CD4-positive, alpha-beta T cell treated with Interleukin-4 for 1 hour (primary cell): Measurements from ENCODE around the gene SLC17A6.

Experiments
- DNase-seq, 2 donors: peaks; one replicate each; pipeline ENCODE4 v3.0.0-alpha.2; 2020 to 2022

SLC17A6 gene

DNA sequence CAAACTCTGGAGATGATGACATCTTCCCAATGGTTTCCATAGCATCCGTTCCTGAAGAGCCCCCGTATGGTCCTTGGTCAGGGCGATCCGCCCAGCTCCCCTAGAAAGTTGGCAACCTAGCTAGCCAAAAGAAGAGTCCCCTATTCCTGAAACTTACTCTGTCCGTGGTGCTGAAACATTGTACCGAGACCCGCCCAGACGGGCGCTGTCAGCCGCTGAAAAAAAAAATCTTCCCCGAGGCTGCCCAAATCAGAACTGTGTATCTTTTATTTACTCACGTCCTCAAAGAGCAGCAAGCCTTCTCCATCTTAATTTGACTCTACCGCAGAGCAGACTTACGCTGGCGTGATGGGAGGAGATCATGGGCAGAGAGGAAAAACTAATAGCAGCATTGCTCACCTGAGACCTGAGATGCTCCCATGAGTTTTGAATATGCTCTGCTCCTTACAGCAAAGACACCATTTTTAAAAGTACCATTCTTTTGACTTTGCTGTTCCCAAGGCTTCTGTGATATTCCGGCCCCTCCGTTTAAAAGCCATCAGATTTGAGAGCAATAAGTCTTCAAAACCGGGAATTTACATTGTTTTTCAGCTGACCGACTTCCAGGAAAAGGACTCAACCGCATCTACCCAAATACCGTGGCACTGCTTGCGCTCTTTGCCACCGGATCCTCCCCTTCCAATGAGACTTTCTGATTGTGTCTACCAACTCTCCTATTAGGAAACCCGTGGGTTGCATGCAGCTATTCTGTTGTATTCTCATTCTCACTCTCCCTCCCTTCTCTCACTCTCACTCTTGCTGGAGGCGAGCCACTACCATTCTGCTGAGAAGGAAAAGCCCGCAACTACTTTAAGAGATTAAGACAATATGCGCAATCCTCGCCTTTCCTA is at the start of gene SLC17A6:
Gene SLC17A6 (plus strand): TSS at position 786 of the 890 bp plus-strand sequence. CDS start 153 bp downstream, outside the sequence.
- no peak for DNase-seq

- no peak for DNase-seq
These were observed 35.8 kb upstream of the SLC17A6 start for GRCh38 chr11:22302368-22302767.

DNA sequence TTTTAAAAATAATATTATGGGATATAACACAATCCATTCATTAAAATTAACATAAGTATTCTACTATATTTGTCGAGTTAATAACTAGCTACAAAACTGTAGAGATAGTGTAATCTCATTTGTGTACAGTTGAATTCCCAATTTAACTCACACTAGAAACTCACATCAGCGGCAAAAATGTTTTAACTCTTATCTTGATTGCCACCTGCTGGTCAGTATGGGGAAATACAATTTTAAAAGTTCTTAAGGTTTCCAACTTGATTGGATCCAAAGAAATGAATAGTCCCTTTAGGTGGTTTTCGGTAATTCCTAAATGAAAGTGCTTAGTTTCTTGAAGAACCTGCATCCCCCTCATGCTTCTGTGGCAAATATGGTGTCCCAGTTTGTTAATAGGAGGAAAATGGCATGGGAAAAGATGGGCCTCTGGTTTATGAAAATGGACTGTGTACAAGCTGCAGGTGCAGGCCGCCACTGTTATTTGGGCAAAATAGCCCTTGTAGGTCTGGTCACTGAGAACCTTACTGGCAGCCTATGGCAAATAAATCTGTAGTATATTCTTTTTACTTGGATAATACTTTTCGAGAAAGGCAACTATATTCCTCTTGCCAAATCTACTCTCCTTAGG is 33.7 kb upstream of the SLC17A6 start:
- DNase-seq, result peak in 1 of 2 donors; percentile 10

- DNase-seq, result no peak
These were observed 20.5 kb upstream of the SLC17A6 start for GRCh38 chr11:22317656-22318055.

GRCh38 chr11:22331771-22332170 is 6.4 kb upstream of the SLC17A6 start:
- DNase-seq, result no peak

DNA sequence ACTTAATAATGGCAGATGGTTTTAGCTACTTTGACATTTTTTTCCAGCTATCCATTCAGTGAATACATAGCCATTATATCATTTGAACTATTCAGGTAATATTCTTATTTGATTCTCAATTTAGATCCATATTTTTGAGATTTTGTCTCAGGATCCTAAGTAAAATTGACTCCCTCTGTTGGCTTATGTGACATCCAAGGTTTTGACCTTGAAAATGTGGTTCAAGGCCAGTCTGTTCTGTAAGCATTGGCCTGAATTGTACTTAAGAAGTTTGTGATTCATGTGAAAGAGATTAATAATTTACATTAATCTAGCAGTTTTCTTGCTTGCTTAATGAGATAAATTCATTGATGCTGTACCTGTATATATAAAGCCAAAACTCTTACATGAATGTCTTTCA is 1.6 kb upstream of the SLC17A6 start:
- no peak for DNase-seq

DNA sequence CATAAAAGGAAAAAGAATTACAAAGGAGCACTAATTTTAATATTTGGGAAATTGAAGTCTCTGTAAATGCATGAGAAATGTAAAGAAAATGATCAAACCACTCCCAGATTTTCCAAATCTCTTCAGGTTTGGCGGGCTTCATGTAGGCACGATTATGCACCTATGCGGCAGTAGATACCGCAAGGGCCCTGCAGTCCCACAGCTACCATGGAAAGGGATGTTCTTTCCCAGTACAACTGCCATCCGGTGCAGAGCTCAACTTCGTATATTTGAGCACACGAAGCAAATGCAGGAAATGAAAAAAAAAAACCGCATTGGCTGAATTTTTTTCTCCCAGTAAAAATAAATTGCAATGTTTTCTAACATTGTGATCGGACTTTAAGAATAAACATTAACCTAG is 1.4 kb downstream of the SLC17A6 start:
- DNase-seq, result no peak

DNA sequence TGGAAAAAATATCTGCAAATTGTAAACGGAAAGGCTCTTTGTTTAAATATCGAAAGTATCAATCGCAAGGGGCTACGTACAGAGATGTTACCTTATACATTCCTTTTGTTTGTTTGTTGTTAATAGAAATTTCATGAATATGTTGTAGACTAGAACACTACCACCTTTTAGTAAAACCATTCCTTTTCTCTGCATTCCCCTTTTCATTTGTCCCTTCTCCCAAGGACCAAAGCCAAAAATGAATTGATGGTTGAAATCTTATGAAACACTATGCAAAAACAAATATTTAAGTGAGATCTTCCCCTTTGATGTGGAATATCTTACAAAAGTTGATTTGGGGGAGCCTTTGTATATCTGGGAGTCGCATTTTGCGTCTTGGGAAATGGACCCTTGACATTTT is 2.1 kb downstream of the SLC17A6 start:
- DNase-seq, result no peak

DNA sequence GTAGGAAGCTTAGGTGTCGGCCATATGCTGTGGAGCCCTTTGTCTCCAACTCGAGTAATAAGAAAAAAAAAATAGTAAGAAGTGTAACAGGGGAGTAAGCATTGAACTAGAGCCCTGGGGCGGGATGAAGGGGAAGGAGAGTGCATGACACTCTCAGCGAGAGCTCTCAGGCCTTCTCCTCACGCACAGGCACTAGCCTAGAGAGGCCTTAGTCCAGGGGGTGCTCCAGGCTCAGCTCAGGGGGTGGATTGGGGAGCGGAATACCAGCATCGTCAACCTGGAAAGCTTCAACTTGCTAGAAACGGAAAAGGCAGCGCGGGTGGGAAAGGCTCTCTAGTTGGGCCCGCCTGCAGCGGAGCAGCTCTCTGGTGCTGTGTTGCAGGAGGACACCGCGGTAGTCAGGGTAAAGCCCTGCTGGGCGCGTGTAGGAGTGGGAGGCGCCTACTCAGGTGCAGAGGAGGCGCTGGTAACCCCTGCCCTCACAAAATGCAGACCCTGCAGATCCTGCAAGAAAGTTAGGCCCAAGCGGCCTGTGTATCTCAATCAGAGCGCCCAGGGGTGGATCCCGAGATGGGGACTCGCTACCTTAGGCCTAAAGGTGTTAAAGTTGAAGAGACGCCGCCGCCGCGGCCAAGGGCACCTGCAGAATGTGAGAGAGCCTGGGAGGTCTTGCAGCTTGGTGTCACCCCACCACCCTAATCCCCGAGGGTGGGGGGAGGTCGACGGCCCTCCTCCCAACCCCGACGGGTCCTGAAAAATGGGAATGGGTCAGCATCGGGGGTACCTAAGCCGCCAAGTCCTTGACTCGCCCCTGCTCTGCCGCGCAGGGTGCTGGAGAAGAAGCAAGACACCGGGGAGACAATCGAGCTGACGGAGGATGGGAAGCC is 2.8 kb downstream of the SLC17A6 start:
- no peak for DNase-seq

DNA sequence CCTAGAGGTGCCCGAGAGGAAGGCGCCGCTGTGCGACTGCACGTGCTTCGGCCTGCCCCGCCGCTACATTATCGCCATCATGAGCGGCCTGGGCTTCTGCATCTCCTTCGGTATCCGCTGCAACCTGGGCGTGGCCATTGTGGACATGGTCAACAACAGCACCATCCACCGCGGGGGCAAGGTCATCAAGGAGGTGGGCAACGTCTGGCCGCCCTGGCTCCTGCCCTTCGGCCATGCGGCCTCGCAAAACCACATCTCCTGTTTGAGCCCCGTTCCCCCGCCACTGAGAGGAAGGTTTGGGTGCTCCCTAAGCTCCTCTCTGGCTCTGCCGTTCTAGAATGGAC is 3.4 kb downstream of the SLC17A6 start:
- no peak for DNase-seq

DNA sequence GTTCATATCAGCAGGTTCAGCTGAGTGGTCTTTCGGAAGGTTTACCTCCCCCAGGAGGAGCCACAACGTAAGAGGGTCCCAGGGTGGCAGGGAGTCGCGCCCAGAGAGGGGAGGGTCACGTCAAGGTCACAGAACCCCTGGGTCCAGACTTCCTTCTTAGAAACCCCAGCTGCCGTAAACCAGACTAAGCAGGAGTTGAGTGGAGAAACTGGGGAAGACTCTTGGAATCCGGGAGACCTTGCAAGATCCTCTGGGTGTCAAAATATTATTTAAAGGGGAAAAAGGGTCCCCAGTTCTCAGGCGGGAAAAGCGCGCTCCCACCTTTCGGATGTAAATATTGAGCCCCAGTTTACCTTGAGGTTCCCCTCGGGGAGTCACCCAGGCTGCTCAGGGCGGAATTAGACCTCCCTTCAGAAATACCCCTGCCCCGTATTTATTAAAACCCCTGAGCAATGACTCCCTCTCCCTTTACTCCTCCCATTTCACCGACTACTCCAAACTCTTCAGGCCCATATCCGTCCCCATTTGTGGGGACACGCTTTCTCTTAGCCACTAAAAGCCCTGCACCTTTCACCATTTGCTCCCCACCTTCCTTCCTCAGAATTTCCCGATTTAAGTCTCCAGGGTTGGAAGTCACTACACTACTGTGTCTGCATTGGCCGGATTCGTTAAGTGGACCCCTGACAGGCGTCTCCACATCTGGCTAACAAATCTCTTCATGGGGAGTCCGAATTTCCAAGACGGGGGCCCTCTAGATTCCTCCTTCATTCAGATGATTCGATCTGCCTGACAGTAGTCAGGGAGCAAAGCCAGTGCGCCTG is 4.2 kb downstream of the SLC17A6 start:
- DNase-seq, result no peak

DNA sequence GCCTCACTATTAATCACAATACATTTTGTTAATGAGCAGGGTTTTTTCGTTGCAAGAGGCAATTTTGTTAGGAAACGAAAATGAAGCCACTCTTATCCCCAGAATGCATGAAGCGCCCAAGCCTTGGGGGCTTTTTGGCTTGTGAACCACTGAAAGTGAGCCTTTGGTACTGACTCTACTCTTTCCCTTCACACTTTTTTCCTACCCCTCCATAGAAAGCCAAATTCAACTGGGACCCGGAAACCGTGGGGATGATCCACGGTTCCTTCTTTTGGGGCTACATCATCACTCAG is 4.8 kb downstream of the SLC17A6 start:
- DNase-seq, result no peak

DNA sequence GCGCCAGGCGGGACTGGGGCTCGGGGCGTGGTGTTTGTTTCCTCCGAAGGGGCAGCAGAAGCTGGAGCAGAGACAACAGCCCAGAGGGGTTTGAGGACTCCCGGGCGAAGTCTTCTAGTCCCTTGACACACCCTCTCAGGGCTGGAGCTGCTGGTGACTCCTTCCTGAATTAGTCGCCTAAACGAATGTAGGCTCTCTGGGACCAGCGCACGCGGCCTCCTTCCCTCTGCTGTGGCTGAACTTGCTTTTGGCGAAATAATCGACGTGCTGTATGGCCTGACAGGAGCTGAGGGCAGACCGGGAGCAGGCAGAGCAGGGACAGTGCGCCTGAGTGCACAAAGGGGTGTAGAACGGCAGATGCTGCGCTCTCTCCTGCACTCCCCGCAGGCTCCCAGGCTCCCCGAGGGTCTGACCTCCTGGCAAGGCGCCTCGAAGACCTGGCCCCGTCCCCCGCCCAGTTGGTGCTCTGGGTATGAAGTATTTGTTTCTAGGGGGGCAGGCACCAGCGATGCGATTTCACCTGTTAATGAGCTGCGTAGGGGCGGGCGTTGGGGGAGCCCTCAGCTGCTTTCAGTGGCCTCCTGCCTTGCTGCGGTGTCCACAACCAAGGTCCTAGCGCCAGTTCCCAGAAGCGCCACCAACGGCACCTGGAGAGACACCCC is 5.3 kb downstream of the SLC17A6 start:
- DNase-seq, result no peak

GRCh38 chr11:22344081-22344480 is 5.9 kb downstream of the SLC17A6 start:
- no peak for DNase-seq

- DNase-seq, result no peak
These were observed 8.1 kb downstream of the SLC17A6 start for GRCh38 chr11:22346282-22346681.

GRCh38 chr11:22347857-22348487 is 9.8 kb downstream of the SLC17A6 start:
- no peak for DNase-seq

GRCh38 chr11:22349491-22349890 is 11.3 kb downstream of the SLC17A6 start:
- no peak for DNase-seq

DNA sequence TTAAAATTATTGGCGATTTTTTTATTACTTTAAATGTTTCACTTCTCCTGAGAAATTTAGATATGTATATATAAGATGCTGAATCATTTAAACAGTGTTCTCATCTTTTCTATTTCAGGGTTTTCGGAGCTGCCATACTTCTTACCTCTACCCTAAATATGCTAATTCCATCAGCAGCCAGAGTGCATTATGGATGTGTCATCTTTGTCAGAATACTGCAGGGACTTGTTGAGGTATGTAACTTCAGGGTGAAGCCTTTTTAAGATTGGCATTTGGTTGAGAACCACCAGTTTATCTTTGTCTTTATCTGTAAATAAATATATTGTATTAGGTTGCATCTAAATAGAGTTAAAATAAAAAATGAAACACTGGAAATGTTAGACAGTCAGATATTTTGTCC is 21.1 kb downstream of the SLC17A6 start:
- DNase-seq, result no peak

DNA sequence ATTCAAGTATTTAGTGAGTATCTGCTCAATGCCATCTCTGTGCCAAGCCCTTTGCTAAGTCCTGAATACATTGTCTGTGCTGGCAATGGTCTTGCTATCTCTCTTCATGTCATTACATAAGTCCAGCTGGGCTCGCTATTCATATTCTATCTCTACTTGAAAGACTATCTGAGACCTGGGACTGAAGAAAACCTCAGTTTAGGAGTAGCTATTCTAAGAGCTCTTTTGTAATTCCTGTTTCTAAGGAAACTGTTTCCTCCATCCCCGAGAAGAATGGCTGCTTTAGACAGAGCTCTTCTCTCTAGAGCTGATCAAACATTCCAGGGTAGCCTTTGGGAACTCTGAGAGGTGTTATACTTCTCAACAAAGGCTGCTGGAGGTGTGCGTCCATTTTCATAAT is 33.0 kb downstream of the SLC17A6 start:
- no peak for DNase-seq

DNA sequence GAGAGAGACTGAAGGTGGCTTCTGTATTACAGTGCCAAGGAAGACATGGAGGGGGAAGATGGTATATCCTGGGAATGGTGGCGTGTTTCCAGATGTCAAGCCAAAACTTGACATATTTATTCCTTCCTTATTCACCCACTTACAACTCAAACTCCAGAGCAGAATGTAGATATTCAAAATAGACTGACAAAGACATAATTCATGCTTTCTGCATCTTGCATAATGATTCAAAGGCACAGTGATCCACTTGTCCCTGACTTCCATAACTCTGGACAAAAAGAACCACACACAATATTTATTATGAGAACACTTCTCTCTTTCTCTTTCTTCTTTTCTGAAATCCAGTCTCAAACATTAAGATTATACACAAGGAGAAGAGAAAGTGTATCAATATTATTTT is 48.9 kb downstream of the SLC17A6 start:
- no peak for DNase-seq

GRCh38 chr11:22389526-22390282 is 51.5 kb downstream of the SLC17A6 start:
- DNase-seq, result no peak
